Endodermal cell (in vitro differentiated cells): ENCODE measurements around the gene PDE8B. TPM values are rescaled to one million over a fixed set of nuclear protein-coding genes. Genes with fewer than 3 reads are reported as not detected.

Experiments
- total RNA-seq, 2 donors: library from RNA; stranded (reverse); fragmentation: NEBNext Ultra II Directional in 1 of 2; extraction: Animal tissue kit (Norgen Biotek cat#: 25700) in 1 of 2; gene quantifications; 2 replicates in 1 of 2; 3 replicates in 1 of 2; pipeline ENCODE4 v1.2.1, GENCODE V29; 2021

PDE8B gene
- total RNA-seq, 2 donors from 2014 or later = 0.20 to 0.51 TPM

Other genes with a start within 250 kb of the PDE8B start
- 10 to 100 TPM; 20.8 to 24.4 TPM for gene AGGF1, start 180.3 kb upstream of the PDE8B start, total RNA-seq
- 1 to 10 TPM; 5.3 to 5.6 TPM for gene ZBED3, start 123.4 kb upstream of the PDE8B start, total RNA-seq